Keratinocyte (primary cell): ENCODE data around the gene GDNF. TPM values are rescaled to one million over a fixed set of nuclear protein-coding genes. Genes with fewer than 3 reads are reported as not detected.

Experiments used
- DNase-seq: peaks from one replicate; pipeline ENCODE4 v3.0.0-alpha.2; 2011; ENCODE audit warnings: low read depth, missing footprints, low spot score
- FAIRE-seq: peaks from 2 replicates; lab custom pipeline; 2011; peaks lifted over from hg19 to GRCh38; lab: Jason Lieb, UNC
- H2AFZ ChIP-seq: 2 replicates; pipeline ENCODE4 v1.6.0; 2012; ENCODE audit warnings: low read length, control low read depth, inconsistent platforms; ENCODE audit not compliant: control insufficient read depth
- H3K27ac ChIP-seq: 2 replicates; pipeline ENCODE4 v1.5.1; 2011; ENCODE audit warnings: low read length; ENCODE audit not compliant: control insufficient read depth, insufficient read depth
- H3K27me3 ChIP-seq: 3 replicates; pipeline ENCODE4 v1.6.0; 2011; ENCODE audit warnings: low read length; ENCODE audit not compliant: control insufficient read depth, insufficient read depth; ENCODE audit errors: extremely low read depth
- H3K36me3 ChIP-seq, 2 experiments: 2 replicates in 1 of 2; 3 replicates in 1 of 2; pipeline ENCODE4 v1.5.1; 2011; ENCODE audit warnings: low read length in 2 of 2, mild to moderate bottlenecking in 1 of 2; ENCODE audit not compliant: control insufficient read depth in 2 of 2, insufficient read depth in 2 of 2; ENCODE audit errors: extremely low read depth in 1 of 2
- H3K4me1 ChIP-seq: 3 replicates; pipeline ENCODE4 v1.5.1; 2011; ENCODE audit warnings: low read length; ENCODE audit not compliant: control insufficient read depth, insufficient read depth; ENCODE audit errors: extremely low read depth
- H3K4me2 ChIP-seq: 3 replicates; pipeline ENCODE4 v1.6.0; 2011; ENCODE audit warnings: low read depth, low read length; ENCODE audit not compliant: control insufficient read depth, insufficient read depth; ENCODE audit errors: extremely low read depth
- H3K4me3 ChIP-seq, 3 experiments: fragments of 200-600 bp in 1 of 3; sonication (generic) in 1 of 3; 2 replicates in 2 of 3; 3 replicates in 1 of 3; pipeline ENCODE4 v1.5.1; 2011 to 2016; ENCODE audit warnings: low read length in 3 of 3, mild to moderate bottlenecking in 3 of 3, control low read depth in 2 of 3, inconsistent platforms in 1 of 3, low read depth in 1 of 3, mixed read lengths in 1 of 3, mixed run types in 1 of 3, moderate library complexity in 1 of 3; ENCODE audit not compliant: control insufficient read depth in 2 of 3, insufficient read depth in 2 of 3; ENCODE audit errors: extremely low read depth in 1 of 3
- H3K79me2 ChIP-seq: 2 replicates; pipeline ENCODE4 v1.6.0; 2012; ENCODE audit warnings: low read length; ENCODE audit not compliant: control insufficient read depth, insufficient read depth
- H3K9ac ChIP-seq: 3 replicates; pipeline ENCODE4 v1.6.0; 2011; ENCODE audit warnings: low read length; ENCODE audit not compliant: control insufficient read depth, insufficient read depth; ENCODE audit errors: extremely low read depth
- H3K9me1 ChIP-seq: 3 replicates; pipeline ENCODE4 v1.6.0; 2011; ENCODE audit warnings: low read length; ENCODE audit not compliant: control insufficient read depth, insufficient read depth; ENCODE audit errors: extremely low read depth
- H3K9me3 ChIP-seq: 2 replicates; pipeline ENCODE4 v1.5.1; 2012; ENCODE audit warnings: low read depth, low read length; ENCODE audit not compliant: control insufficient read depth
- H4K20me1 ChIP-seq: 3 replicates; pipeline ENCODE4 v1.6.0; 2011; ENCODE audit warnings: low read length; ENCODE audit not compliant: control insufficient read depth, insufficient read depth; ENCODE audit errors: extremely low read depth
- EZH2 ChIP-seq: IDR thresholded peaks from one replicate; pipeline ENCODE4 v1.6.1; 2012; ENCODE audit warnings: inconsistent platforms, mild to moderate bottlenecking, low read length, moderate library complexity
- dilution Hi-C: fragments of 300-500 bp; cut with MboI; formaldehyde crosslinking; loops from one replicate; pipeline ENCODE4 v1.7.0; 2020; ENCODE audit warnings: low sequenced_read_pairs; ENCODE audit not compliant: extremely low pct_ligation_motif_present
- polyA plus RNA-seq, 5 experiments: library from polyadenylated mRNA; depleted of rRNA in 3 of 5; stranded (reverse) in 3 of 5; stranded (forward) in 1 of 5; unstranded in 1 of 5; fragments of >200 nt; gene quantifications; 1 replicate in 1 of 5; 2 replicates in 3 of 5; 3 replicates in 1 of 5; pipeline versions ENCODE4 v1.2.1 to v1.2.3, GENCODE V29; 2011 to 2012; ENCODE audit warnings: missing spikeins in 2 of 5, low read depth in 1 of 5, low replicate concordance in 1 of 5
- TF ChIP-seq, protein P1 (sequence below), 3 experiments: IDR thresholded peaks in 1 of 3; conservative IDR thresholded peaks in 1 of 3; optimal IDR thresholded peaks in 1 of 3; 2 replicates in 2 of 3; 3 replicates in 1 of 3; pipeline versions ENCODE3 to v1.5.1; 2011; ENCODE audit warnings: low read length in 3 of 3, mild to moderate bottlenecking in 3 of 3, moderate library complexity in 2 of 3, control low read depth in 1 of 3, inconsistent platforms in 1 of 3; ENCODE audit not compliant: insufficient read depth in 2 of 3; ENCODE audit errors: extremely low read depth in 1 of 3

Gene GDNF
- polyA plus RNA-seq, 1 donor (not counting 4 experiments of a cell fraction or from before 2014, with no cell fraction given): 2.4 TPM

DNA sequence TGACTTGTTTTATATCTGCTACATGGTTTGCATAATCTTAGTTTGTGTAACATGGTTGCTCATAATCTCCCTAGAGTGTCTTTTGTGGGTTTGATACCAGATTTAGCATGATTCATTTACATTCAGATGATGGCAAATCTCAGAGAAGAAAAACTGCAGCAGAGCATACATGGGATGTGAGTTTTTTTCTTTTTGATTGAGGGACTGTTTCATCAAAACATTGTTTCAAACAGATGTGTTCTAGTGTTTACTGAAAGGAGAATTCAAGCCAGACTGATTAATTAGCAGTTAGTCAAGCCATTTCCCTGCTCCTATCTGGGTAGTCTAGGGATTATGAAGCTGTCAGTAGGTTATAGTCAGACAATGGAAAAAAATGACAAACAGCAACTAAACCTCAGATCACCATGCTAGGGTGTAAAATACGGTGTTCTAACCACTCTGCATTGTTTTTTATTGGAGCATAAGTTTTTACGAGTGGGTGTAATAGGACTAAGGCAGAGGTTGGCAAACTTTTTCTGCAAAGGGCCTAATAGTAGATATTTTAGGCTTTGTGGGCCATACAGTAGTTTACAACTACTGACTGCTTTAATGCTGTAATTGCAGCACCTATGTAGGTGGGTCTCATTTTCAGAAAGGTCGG, 10.5 kb upstream of the GDNF start:
- TF ChIP-seq, protein P1, sequence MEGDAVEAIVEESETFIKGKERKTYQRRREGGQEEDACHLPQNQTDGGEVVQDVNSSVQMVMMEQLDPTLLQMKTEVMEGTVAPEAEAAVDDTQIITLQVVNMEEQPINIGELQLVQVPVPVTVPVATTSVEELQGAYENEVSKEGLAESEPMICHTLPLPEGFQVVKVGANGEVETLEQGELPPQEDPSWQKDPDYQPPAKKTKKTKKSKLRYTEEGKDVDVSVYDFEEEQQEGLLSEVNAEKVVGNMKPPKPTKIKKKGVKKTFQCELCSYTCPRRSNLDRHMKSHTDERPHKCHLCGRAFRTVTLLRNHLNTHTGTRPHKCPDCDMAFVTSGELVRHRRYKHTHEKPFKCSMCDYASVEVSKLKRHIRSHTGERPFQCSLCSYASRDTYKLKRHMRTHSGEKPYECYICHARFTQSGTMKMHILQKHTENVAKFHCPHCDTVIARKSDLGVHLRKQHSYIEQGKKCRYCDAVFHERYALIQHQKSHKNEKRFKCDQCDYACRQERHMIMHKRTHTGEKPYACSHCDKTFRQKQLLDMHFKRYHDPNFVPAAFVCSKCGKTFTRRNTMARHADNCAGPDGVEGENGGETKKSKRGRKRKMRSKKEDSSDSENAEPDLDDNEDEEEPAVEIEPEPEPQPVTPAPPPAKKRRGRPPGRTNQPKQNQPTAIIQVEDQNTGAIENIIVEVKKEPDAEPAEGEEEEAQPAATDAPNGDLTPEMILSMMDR (optimal IDR thresholded peaks at IDR 0.05 in 1 of 3, IDR thresholded peaks at IDR 0.05 in 1 of 3, conservative IDR thresholded peaks at IDR 0.05 in 1 of 3; ENCODE audit: extremely low read depth in 1 of 3, insufficient read depth in 2 of 3, low read length in 3 of 3): no peak
- TF ChIP-seq EZH2: no peak
- H3K27ac ChIP-seq: no peak overlapping the region
- no peak for DNase-seq

GRCh38 chr5:37849641-37850040, 9.8 kb upstream of the GDNF start:
- Histone ChIP-seq H3K27me3 (no peaks in the 10 kb centered on the region), H3K36me3 (no peaks in the 10 kb centered on the region), H3K4me3 (no peak overlapping the region), H3K4me2 (no peak overlapping the region), H3K27ac (no peak overlapping the region), H4K20me1 (no peaks in the 10 kb centered on the region), H2AFZ (no peak overlapping the region), H3K79me2 (no peaks in the 10 kb centered on the region), H3K9me1 (no peaks in the 10 kb centered on the region), H3K9ac (no peak overlapping the region), H3K4me1 (peaks cover 15% of the 10 kb centered on the region), H3K9me3 (no peaks in the 10 kb centered on the region)
- dilution Hi-C loops: no loop called here
- TF ChIP-seq, protein P1 (optimal IDR thresholded peaks at IDR 0.05 in 1 of 3, IDR thresholded peaks at IDR 0.05 in 1 of 3, conservative IDR thresholded peaks at IDR 0.05 in 1 of 3; ENCODE audit: extremely low read depth in 1 of 3, insufficient read depth in 2 of 3, low read length in 3 of 3): no peak
- TF ChIP-seq EZH2: no peak
- FAIRE-seq (no peak), DNase-seq (no peak)

More for the DNA sequence above, 10.5 kb upstream of the GDNF start:
- H3K4me2 ChIP-seq: no peak overlapping the region
- H3K36me3 ChIP-seq: no peaks in the 10 kb centered on the region
- H2AFZ ChIP-seq: no peak overlapping the region
- no peaks in the 10 kb centered on the region for H3K27me3 ChIP-seq
- H4K20me1 ChIP-seq: no peaks in the 10 kb centered on the region
- no peaks in the 10 kb centered on the region for H3K9me3 ChIP-seq
- peaks cover 15% of the 10 kb centered on the region for H3K4me1 ChIP-seq
- H3K9ac ChIP-seq: no peak overlapping the region
- FAIRE-seq: no peak
- no peaks in the 10 kb centered on the region for H3K79me2 ChIP-seq
- dilution Hi-C loops: no loop called here
- no peak overlapping the region for H3K4me3 ChIP-seq
- no peaks in the 10 kb centered on the region for H3K9me1 ChIP-seq
